ENCODE measurements around the gene EPS8L3.

DNA sequence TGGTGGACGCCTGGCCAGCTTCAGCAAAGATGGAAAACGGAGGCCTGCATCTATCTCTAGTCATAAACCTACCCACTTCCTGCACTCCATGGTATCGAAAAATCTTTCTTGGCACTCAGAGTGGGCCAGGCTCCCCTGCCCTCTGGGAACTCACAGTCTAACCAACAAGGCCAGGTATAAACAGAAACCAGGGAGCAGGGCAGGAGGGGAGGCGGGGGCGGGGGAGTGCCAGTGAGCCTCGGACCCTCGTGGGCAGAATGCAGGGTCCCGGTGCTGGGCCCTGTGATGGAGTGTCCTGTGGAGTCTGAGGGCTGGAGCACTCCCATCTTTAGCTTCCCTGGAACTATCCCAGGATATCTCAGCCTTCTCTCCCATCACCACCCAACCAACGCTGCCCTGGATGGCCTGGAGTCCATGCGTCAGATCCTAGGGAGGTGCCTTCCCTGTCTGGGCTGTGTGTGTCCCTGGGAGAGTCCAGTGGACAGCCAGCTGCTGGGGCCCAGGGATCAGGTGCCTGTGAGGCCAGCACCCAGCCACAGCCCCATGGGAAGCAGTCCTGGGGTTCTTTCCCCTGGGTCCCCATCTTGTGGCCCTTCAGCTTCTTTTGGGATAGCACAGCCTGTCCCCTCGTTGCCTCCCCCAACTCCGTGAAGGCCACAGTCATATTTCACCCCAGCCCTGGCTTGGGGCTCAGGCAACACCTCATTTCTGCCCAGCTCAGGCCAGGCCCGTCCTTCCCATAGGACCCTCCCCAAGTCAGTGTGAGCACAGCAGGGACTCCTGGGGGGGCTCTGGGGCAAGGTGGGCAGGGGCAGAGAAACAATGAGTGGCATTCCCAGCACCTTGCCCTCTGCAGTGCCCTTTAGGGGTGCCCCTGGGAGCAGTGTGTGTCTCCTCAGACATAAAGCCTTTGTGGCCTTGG, 1.1 kb upstream of the EPS8L3 start:
- TF ChIP-seq POLR2AphosphoS5 (IDR thresholded peaks at IDR 0.05), result no peak
- no peak for TF ChIP-seq EZH2 (IDR thresholded peaks at IDR 0.05; ENCODE audit: borderline replicate concordance, insufficient read depth, low read length, poor library complexity, severe bottlenecking)
- TF ChIP-seq CTCF (IDR thresholded peaks at IDR 0.05; ENCODE audit: poor library complexity, severe bottlenecking), result no peak
- TF ChIP-seq REST (IDR thresholded peaks at IDR 0.05; ENCODE audit: borderline replicate concordance), result no peak
- no peak for TF ChIP-seq SMC3 (conservative IDR thresholded peaks at IDR 0.05; ENCODE audit: poor library complexity)
- TF ChIP-seq RAD21 (conservative IDR thresholded peaks at IDR 0.05), result no peak
- TF ChIP-seq TAF1 (IDR thresholded peaks at IDR 0.05; ENCODE audit: low read depth), result no peak
- TF ChIP-seq EP300 (conservative IDR thresholded peaks at IDR 0.05; ENCODE audit: poor library complexity, severe bottlenecking), result no peak
- TF ChIP-seq MXI1 (conservative IDR thresholded peaks at IDR 0.05; ENCODE audit: poor library complexity, severe bottlenecking), result no peak

All from neural cell (in vitro differentiated cells).